ENCODE results near the gene LAMB3. TPM values are rescaled to one million over a fixed set of nuclear protein-coding genes. Genes with fewer than 3 reads are reported as not detected.

Gene LAMB3
- total and polyA plus RNA-seq, 10 of the 15 experiments (the other 5 are each of a cell fraction or from before 2014, with no cell fraction given): 0.04 to 1.8 (median 0.10) TPM; not detected in 1

DNA sequence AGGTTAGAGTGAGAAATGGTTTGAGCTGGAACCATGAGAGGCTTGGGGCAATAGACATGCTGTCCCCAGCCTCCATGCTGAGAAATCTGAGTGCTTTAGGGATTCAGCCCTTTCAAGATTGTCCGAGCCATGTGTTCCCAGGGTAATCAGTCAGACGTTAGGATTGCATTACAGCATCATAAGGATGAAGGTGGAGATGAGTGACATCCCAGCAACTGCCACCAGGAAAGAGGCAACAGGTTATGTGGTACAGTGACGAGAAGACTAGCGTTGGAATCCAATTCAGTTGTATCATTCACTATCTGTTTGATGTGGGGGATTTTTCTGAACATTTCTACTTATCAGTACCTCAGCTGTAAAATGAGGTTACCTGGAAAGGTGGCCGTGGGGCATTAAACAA, 67.0 kb downstream of the LAMB3 start:
- SMC1A ChIA-PET (ENCODE audit: uncharacterized antibody, unreplicated experiment): interaction anchor here (0.7 to 1.9 kb wide), 3 partner anchors 16 to 163 kb away, joined by 3 to 4 read pairs (median 4); no protein-coding TSS in a partner anchor
- POLR2A ChIA-PET: no interaction called here
- H3K4me2 ChIP-seq (ENCODE audit: control insufficient read depth, insufficient read depth): no peak overlapping the region

More for the DNA sequence above, 67.0 kb downstream of the LAMB3 start:
- FAIRE-seq (no peak), ATAC-seq (no peak), DNase-seq (ENCODE audit: low read depth, low spot score) (no peak)
- Histone ChIP-seq H3K9me3 (replicated peaks; ENCODE audit: control insufficient read depth, insufficient read depth, low read length) (no peaks in the 10 kb centered on the region; the same call in 2 of the 3 replicates), H2AFZ (ENCODE audit: control insufficient read depth, low read depth, low read length) (no peak overlapping the region), H3K4me1 (ENCODE audit: control insufficient read depth, insufficient read depth, low read length) (no peaks in the 10 kb centered on the region), H3K9ac (ENCODE audit: control insufficient read depth, insufficient read depth, low read length) (no peak overlapping the region), H3K79me2 (ENCODE audit: control insufficient read depth, insufficient read depth, low read length) (no peaks in the 10 kb centered on the region), H3K4me3 (no peak overlapping the region), H4K20me1 (ENCODE audit: control insufficient read depth, insufficient read depth) (no peaks in the 10 kb centered on the region), H3K36me3 (ENCODE audit: control insufficient read depth in 2 of 2, insufficient read depth in 2 of 2, low read length in 1 of 2) (no peaks in the 10 kb centered on the region), H3K27me3 (replicated peaks in 1 of 2; ENCODE audit: control insufficient read depth in 2 of 2, insufficient read depth in 2 of 2, low read length in 1 of 2) (peaks cover 6 to 12% of the 10 kb centered on the region in 2 experiments), H3K27ac (ENCODE audit: control insufficient read depth, insufficient read depth) (no peak overlapping the region)
- RAD21 ChIA-PET (ENCODE audit: unreplicated experiment): no interaction called here
- CTCF ChIA-PET: interaction anchor here (1.0 to 24.2 kb wide), 7 partner anchors 9 to 112 kb away, joined by 3 to 307 read pairs (median 5); no protein-coding TSS in a partner anchor
- no TSS peak for BruUV-seq (replicated peaks)
- intact Hi-C loops (cut with micrococcal nuclease; ENCODE audit: unreplicated experiment): no loop called here
- 37% methylated on average over 5 of the region's 5 CpGs for WGBS (ENCODE audit: insufficient coverage, insufficient replicate concordance, low lambda C conversion rate, missing lambda C conversion rate)
- in situ Hi-C loops (cut with MboI): no loop called here
- TF ChIP-seq MTA2 (IDR thresholded peaks at IDR 0.05; ENCODE audit: low read depth) (no peak), ELK1 (IDR thresholded peaks at IDR 0.05; ENCODE audit: low read depth, low read length) (no peak), TCF3 (IDR thresholded peaks at IDR 0.05; ENCODE audit: borderline replicate concordance, insufficient read depth, low read depth, low read length) (no peak), RAD51 (IDR thresholded peaks at IDR 0.05) (no peak), NRF1 (conservative IDR thresholded peaks at IDR 0.05; ENCODE audit: low read depth, low read length) (no peak), ATF7 (IDR thresholded peaks at IDR 0.05; ENCODE audit: low read depth) (no peak), CEBPB (IDR thresholded peaks at IDR 0.05; ENCODE audit: borderline replicate concordance in 1 of 2, low read depth in 2 of 2, low read length in 2 of 2) (no peak), KAT2A (conservative IDR thresholded peaks at IDR 0.05; ENCODE audit: control insufficient read depth, low read depth, low read length) (no peak), BCLAF1 (IDR thresholded peaks at IDR 0.05) (no peak), CBX3 (IDR thresholded peaks at IDR 0.05; ENCODE audit: borderline replicate concordance, low read depth) (no peak), RUNX3 (IDR thresholded peaks at IDR 0.05; ENCODE audit: low read length) (no peak), CREM (IDR thresholded peaks at IDR 0.05; ENCODE audit: low read depth) (no peak)
- TF ChIP-seq, protein P1, sequence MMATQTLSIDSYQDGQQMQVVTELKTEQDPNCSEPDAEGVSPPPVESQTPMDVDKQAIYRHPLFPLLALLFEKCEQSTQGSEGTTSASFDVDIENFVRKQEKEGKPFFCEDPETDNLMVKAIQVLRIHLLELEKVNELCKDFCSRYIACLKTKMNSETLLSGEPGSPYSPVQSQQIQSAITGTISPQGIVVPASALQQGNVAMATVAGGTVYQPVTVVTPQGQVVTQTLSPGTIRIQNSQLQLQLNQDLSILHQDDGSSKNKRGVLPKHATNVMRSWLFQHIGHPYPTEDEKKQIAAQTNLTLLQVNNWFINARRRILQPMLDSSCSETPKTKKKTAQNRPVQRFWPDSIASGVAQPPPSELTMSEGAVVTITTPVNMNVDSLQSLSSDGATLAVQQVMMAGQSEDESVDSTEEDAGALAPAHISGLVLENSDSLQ (IDR thresholded peaks at IDR 0.05): no peak
- TF ChIP-seq, protein P2, sequence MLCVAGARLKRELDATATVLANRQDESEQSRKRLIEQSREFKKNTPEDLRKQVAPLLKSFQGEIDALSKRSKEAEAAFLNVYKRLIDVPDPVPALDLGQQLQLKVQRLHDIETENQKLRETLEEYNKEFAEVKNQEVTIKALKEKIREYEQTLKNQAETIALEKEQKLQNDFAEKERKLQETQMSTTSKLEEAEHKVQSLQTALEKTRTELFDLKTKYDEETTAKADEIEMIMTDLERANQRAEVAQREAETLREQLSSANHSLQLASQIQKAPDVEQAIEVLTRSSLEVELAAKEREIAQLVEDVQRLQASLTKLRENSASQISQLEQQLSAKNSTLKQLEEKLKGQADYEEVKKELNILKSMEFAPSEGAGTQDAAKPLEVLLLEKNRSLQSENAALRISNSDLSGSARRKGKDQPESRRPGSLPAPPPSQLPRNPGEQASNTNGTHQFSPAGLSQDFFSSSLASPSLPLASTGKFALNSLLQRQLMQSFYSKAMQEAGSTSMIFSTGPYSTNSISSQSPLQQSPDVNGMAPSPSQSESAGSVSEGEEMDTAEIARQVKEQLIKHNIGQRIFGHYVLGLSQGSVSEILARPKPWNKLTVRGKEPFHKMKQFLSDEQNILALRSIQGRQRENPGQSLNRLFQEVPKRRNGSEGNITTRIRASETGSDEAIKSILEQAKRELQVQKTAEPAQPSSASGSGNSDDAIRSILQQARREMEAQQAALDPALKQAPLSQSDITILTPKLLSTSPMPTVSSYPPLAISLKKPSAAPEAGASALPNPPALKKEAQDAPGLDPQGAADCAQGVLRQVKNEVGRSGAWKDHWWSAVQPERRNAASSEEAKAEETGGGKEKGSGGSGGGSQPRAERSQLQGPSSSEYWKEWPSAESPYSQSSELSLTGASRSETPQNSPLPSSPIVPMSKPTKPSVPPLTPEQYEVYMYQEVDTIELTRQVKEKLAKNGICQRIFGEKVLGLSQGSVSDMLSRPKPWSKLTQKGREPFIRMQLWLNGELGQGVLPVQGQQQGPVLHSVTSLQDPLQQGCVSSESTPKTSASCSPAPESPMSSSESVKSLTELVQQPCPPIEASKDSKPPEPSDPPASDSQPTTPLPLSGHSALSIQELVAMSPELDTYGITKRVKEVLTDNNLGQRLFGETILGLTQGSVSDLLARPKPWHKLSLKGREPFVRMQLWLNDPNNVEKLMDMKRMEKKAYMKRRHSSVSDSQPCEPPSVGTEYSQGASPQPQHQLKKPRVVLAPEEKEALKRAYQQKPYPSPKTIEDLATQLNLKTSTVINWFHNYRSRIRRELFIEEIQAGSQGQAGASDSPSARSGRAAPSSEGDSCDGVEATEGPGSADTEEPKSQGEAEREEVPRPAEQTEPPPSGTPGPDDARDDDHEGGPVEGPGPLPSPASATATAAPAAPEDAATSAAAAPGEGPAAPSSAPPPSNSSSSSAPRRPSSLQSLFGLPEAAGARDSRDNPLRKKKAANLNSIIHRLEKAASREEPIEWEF (IDR thresholded peaks at IDR 0.05; ENCODE audit: insufficient replicate concordance, low read depth, low read length): no peak
